Endodermal cell (in vitro differentiated cells): Measurements from ENCODE around the gene TAMM41. TPM values are rescaled to one million over a fixed set of nuclear protein-coding genes. Genes with fewer than 3 reads are reported as not detected.
"Not testable (repeated sequence)": the region's sequence is repeated elsewhere in the genome, so short reads cannot be mapped to it uniquely, and the experiment has no call there.

Experiments used
- DNase-seq: peaks from one replicate; pipeline ENCODE4 v3.0.0-alpha.2; 2017
- H3K27ac ChIP-seq: 2 replicates; pipeline ENCODE4 v1.5.1; 2013; ENCODE audit warnings: mild to moderate bottlenecking, low read depth, low read length, moderate library complexity
- H3K27me3 ChIP-seq: 2 replicates; pipeline ENCODE4 v1.6.1; 2013; ENCODE audit warnings: mild to moderate bottlenecking, low read length, moderate library complexity; ENCODE audit not compliant: insufficient read depth, control insufficient read depth, poor library complexity, severe bottlenecking
- H3K36me3 ChIP-seq: 2 replicates; pipeline ENCODE4 v1.7.0; 2013; ENCODE audit warnings: mild to moderate bottlenecking, low read length, moderate library complexity; ENCODE audit not compliant: control insufficient read depth, insufficient read depth
- H3K4me1 ChIP-seq: one replicate; pipeline ENCODE4 v1.7.0; 2013; ENCODE audit warnings: low read length; ENCODE audit not compliant: control insufficient read depth, insufficient read depth
- H3K4me3 ChIP-seq: 2 replicates; pipeline ENCODE4 v1.5.1; 2013; ENCODE audit warnings: mild to moderate bottlenecking, low read length, moderate library complexity
- H3K9ac ChIP-seq: 2 replicates; pipeline ENCODE4 v1.6.1; 2013; ENCODE audit warnings: mild to moderate bottlenecking, low read length, moderate library complexity; ENCODE audit not compliant: poor library complexity, severe bottlenecking; ENCODE audit errors: extremely low read depth
- H3K9me3 ChIP-seq: 2 replicates; pipeline ENCODE4 v1.6.1; 2013; ENCODE audit warnings: mild to moderate bottlenecking, low read length, moderate library complexity; ENCODE audit not compliant: control insufficient read depth
- H3K27ac Mint-ChIP-seq: 2 replicates; pipeline ENCODE4 v1.8.0; 2020; ENCODE audit warnings: mixed read lengths
- H3K27me3 Mint-ChIP-seq: 2 replicates; pipeline ENCODE4 v1.8.0; 2021; ENCODE audit warnings: mild to moderate bottlenecking, mixed read lengths; ENCODE audit not compliant: insufficient read depth
- H3K36me3 Mint-ChIP-seq: 2 replicates; pipeline ENCODE4 v1.8.0; 2020; ENCODE audit warnings: low read depth, mixed read lengths
- H3K4me1 Mint-ChIP-seq: 2 replicates; pipeline ENCODE4 v1.8.0; 2020; ENCODE audit warnings: mixed read lengths
- H3K4me3 Mint-ChIP-seq: 2 replicates; pipeline ENCODE4 v1.8.0; 2020; ENCODE audit warnings: mild to moderate bottlenecking, moderate library complexity, mixed read lengths
- H3K9me3 Mint-ChIP-seq: 2 replicates; pipeline ENCODE4 v1.8.0; 2020; ENCODE audit warnings: mild to moderate bottlenecking, mixed read lengths
- WGBS, 2 experiments: methylation state at CpG; one replicate each; pipeline versions ENCODE4 v1.1.5 to v1.1.7; 2013; ENCODE audit warnings: missing lambda C conversion rate in 2 of 2, mixed read lengths in 1 of 2; ENCODE audit not compliant: insufficient coverage in 1 of 2, insufficient read length in 1 of 2; 5-methylcytosine and 5-hydroxymethylcytosine counted together
- total RNA-seq, 2 donors: library from RNA; stranded (reverse); fragmentation: NEBNext Ultra II Directional in 1 of 2; extraction: Animal tissue kit (Norgen Biotek cat#: 25700) in 1 of 2; gene quantifications; 2 replicates in 1 of 2; 3 replicates in 1 of 2; pipeline ENCODE4 v1.2.1, GENCODE V29; 2021
- TF ChIP-seq, protein P1 (sequence below): fragments of 200-600 bp; sonication (generic); conservative IDR thresholded peaks from 2 replicates; pipeline ENCODE4 v1.5.0; 2021; ENCODE audit warnings: antibody characterized with exemption, mild to moderate bottlenecking

Gene TAMM41
- total RNA-seq, 2 donors from 2014 or later: 28.5 to 31.9 TPM

GRCh38 chr3:11776346-11776745, 70.3 kb downstream of the TAMM41 start:
- no peak overlapping the region for H3K9ac ChIP-seq
- no peaks in the 10 kb centered on the region for H3K27me3 ChIP-seq
- no peak overlapping the region for H3K27ac ChIP-seq
- TF ChIP-seq, protein P1, sequence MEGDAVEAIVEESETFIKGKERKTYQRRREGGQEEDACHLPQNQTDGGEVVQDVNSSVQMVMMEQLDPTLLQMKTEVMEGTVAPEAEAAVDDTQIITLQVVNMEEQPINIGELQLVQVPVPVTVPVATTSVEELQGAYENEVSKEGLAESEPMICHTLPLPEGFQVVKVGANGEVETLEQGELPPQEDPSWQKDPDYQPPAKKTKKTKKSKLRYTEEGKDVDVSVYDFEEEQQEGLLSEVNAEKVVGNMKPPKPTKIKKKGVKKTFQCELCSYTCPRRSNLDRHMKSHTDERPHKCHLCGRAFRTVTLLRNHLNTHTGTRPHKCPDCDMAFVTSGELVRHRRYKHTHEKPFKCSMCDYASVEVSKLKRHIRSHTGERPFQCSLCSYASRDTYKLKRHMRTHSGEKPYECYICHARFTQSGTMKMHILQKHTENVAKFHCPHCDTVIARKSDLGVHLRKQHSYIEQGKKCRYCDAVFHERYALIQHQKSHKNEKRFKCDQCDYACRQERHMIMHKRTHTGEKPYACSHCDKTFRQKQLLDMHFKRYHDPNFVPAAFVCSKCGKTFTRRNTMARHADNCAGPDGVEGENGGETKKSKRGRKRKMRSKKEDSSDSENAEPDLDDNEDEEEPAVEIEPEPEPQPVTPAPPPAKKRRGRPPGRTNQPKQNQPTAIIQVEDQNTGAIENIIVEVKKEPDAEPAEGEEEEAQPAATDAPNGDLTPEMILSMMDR: no peak
- WGBS, 2 experiments: 94 to 97% methylated on average over 8 of the region's 8 CpGs
- H3K4me1 ChIP-seq: no peaks in the 10 kb centered on the region
- peaks cover 3% of the 10 kb centered on the region for H3K36me3 ChIP-seq
- H3K4me3 ChIP-seq: no peak overlapping the region
- Mint-ChIP-seq H3K4me3 (no peak overlapping the region), H3K4me1 (peaks cover 6% of the 10 kb centered on the region), H3K9me3 (no peaks in the 10 kb centered on the region), H3K36me3 (peaks cover 15% of the 10 kb centered on the region), H3K27ac (no peak overlapping the region), H3K27me3 (peaks cover 2% of the 10 kb centered on the region)
- H3K9me3 ChIP-seq: no peaks in the 10 kb centered on the region
- no peak for DNase-seq

- H3K9me3 ChIP-seq: no peaks in the 10 kb centered on the region
- peaks cover 3% of the 10 kb centered on the region for H3K36me3 ChIP-seq
- H3K27me3 ChIP-seq: no peaks in the 10 kb centered on the region
- H3K4me1 Mint-ChIP-seq: peaks cover 14% of the 10 kb centered on the region
- TF ChIP-seq, protein P1: no peak
- H3K4me1 ChIP-seq: no peaks in the 10 kb centered on the region
- no peak overlapping the region for H3K4me3 Mint-ChIP-seq
- no peak overlapping the region for H3K4me3 ChIP-seq
- H3K9ac ChIP-seq: no peak overlapping the region
- peaks cover 4% of the 10 kb centered on the region for H3K27me3 Mint-ChIP-seq
- no peaks in the 10 kb centered on the region for H3K9me3 Mint-ChIP-seq
- DNase-seq: no peak
- no peak overlapping the region for H3K27ac Mint-ChIP-seq
- H3K27ac ChIP-seq: no peak overlapping the region
- whole genome bisulfite sequencing, 2 experiments: 95 to 98% methylated on average over 5 to 8 of the region's 8 CpGs
- H3K36me3 Mint-ChIP-seq: peaks cover 15% of the 10 kb centered on the region
Observed at GRCh38 chr3:11775493-11775892, 71.2 kb downstream of the TAMM41 start.

DNA sequence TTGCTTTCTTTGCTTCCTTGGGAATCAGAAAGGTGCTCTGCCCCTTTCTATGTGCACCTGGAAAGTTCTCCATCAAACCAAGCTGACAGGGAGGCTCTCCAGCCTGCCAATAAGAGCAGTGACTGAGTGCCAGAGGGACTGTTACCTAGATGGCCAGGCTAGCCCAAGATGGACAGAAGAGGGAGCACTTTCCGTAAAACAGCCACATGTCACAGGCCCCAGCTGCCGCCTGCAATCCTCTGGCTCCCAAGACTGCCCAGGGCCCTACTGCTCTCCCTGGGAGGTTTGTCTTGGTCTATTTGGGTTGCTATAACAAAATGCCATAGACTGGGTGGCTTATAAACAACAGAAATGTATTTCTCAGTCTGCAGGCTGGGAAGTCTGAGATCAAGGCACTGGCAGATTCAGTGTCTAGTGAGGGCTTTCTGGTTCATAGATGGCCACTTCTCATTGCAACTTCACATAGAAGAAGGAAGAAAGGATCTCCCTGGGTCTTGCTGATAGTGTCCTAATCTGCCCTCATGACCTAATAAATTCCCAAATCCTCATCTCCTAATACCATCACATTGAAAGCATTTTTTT, 72.3 kb downstream of the TAMM41 start:
- H3K27me3 Mint-ChIP-seq: peaks cover 13% of the 10 kb centered on the region
- no peak overlapping the region for H3K9ac ChIP-seq
- no peaks in the 10 kb centered on the region for H3K9me3 Mint-ChIP-seq
- DNase-seq: peak; percentile 90
- TF ChIP-seq, protein P1: peak; percentile 83
- no peak overlapping the region for H3K4me3 Mint-ChIP-seq
- H3K27me3 ChIP-seq: no peaks in the 10 kb centered on the region
- H3K4me3 ChIP-seq: no peak overlapping the region
- H3K9me3 ChIP-seq: no peaks in the 10 kb centered on the region
- H3K4me1 Mint-ChIP-seq: peaks cover 13% of the 10 kb centered on the region
- no peak overlapping the region for H3K27ac ChIP-seq
- no peak overlapping the region for H3K27ac Mint-ChIP-seq
- 36% methylated on average over 2 of the region's 2 CpGs; no CpG with 5 or more reads in 1 of the 2 experiments for WGBS, 2 experiments
- H3K4me1 ChIP-seq: no peaks in the 10 kb centered on the region
- H3K36me3 Mint-ChIP-seq: peaks cover 9% of the 10 kb centered on the region
- H3K36me3 ChIP-seq: peaks cover 3% of the 10 kb centered on the region

- H3K27ac ChIP-seq: not testable (repeated sequence)
Observed at GRCh38 chr3:11771931-11772330, 74.8 kb downstream of the TAMM41 start.

More at GRCh38 chr3:11771931-11772330, 74.8 kb downstream of the TAMM41 start:
- not testable (repeated sequence) for H3K36me3 ChIP-seq, H3K36me3 Mint-ChIP-seq, H3K27me3 ChIP-seq, H3K9ac ChIP-seq, H3K9me3 ChIP-seq, DNase-seq, H3K4me1 ChIP-seq, H3K27ac Mint-ChIP-seq, H3K9me3 Mint-ChIP-seq, H3K4me3 Mint-ChIP-seq, H3K4me3 ChIP-seq
- H3K4me1 Mint-ChIP-seq: peaks cover 13% of the 10 kb centered on the region
- 75 to 92% methylated on average over 3 to 7 of the region's 7 CpGs for WGBS, 2 experiments
- peaks cover 28% of the 10 kb centered on the region for H3K27me3 Mint-ChIP-seq
